GM21619 (cell line): Measurements from ENCODE around the gene HOXD12.

Source experiments
- ATAC-seq: cut with Tn5 transposase; IDR thresholded peaks from one replicate; pipeline ENCODE4 v1.9.1; 2021; ENCODE audit not compliant: unreplicated experiment

The HOXD12 gene

DNA sequence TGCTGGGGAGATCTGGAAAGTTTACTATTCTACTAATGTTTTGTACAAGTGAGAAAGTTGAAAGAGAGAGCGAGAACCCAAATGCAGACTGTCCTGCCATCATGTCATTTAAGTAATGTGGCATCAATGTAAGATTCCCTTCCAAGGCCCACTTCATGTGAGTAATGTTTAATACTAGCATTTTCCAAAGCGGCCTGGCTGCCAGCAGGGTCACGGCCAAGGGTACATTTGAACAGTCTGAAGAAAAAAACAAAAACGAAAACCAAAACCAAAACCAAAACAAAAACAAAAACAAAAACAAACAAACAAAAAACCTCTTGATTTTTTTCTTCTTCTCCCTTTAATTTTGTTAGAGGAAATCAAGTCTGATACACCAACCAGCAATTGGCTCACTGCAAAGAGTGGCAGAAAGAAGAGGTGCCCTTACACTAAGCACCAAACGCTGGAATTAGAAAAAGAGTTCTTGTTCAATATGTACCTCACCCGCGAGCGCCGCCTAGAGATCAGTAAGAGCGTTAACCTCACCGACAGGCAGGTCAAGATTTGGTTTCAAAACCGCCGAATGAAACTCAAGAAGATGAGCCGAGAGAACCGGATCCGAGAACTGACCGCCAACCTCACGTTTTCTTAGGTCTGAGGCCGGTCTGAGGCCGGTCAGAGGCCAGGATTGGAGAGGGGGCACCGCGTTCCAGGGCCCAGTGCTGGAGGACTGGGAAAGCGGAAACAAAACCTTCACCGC, 19.2 kb downstream of the HOXD12 start:
- no peak for ATAC-seq

- no peak for ATAC-seq
Measured at GRCh38 chr2:176120364-176121189, 21.0 kb downstream of the HOXD12 start.

GRCh38 chr2:176121190-176122051, 21.8 kb downstream of the HOXD12 start:
- no peak for ATAC-seq

DNA sequence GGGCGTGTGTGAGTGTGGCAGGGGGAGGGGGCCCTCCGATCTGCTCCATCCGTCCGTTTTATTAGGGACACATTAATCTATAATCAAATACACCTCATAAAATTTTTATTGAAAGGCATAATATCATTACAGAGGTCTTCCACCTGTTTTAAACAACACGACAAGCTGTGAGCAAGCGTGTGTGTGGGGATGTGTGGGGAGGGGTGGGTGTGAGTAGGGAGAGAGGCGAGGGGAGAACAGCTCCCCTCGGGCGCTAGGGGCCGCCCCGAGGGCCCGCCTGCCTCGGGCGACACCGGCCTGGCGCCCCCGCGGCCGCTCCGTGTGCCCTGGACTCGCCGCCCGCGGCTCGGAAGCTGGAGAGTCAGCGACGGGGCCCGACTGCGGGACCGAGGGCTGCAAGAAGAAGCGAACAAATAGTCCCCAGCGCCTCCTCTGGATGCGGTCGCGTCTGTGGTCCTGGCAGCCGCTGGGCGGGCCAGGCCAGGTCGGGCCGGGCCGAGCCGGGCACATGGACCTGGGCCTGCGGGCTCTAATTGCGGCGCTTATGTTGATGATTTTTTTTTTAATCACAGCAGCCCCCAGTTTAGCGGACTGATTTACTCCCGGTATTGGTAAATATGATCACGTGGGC, 22.6 kb downstream of the HOXD12 start:
- no peak for ATAC-seq

DNA sequence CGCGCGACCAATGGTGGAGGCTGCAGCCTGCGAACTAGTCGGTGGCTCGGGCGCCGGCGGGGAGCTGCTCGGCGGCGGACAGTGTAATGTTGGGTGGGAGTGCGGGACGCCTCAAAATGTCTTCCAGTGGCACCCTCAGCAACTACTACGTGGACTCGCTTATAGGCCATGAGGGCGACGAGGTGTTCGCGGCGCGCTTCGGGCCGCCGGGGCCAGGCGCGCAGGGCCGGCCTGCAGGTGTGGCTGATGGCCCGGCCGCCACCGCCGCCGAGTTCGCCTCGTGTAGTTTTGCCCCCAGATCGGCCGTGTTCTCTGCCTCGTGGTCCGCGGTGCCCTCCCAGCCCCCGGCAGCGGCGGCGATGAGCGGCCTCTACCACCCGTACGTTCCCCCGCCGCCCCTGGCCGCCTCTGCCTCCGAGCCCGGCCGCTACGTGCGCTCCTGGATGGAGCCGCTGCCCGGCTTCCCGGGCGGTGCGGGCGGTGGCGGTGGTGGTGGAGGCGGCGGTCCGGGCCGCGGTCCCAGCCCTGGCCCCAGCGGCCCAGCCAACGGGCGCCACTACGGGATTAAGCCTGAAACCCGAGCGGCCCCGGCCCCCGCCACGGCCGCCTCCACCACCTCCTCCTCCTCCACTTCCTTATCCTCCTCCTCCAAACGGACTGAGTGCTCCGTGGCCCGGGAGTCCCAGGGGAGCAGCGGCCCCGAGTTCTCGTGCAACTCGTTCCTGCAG, 23.3 kb downstream of the HOXD12 start, which contains the start of gene HOXD9:
TSS of gene HOXD9 (plus strand) at position 37 of the 728 bp plus-strand sequence. CDS start at position 87, 50 bp downstream.
- ATAC-seq = no peak

DNA sequence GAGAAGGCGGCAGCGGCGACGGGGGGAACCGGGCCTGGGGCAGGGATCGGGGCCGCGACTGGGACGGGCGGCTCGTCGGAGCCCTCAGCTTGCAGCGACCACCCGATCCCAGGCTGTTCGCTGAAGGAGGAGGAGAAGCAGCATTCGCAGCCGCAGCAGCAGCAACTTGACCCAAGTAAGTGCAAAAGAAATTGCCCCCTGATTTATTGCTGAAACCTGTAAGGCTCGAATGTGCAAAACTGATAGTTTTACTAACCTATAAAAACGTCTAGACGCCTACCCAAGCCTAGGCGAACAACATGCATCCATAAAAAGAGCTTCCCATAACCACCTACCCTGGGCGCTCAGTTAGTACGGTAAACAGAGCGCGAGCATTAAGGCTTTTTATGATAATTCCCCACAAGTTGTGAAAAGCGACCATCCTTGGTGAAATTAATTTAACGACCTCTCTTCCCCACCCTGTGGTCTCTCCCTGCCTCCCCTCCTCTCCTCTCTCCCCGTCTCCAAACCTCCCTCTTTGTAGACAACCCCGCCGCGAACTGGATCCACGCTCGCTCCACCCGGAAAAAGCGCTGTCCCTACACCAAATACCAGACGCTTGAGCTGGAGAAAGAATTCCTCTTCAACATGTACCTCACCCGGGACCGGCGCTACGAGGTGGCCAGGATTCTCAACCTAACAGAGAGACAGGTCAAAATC, 24.0 kb downstream of the HOXD12 start:
- no peak for ATAC-seq

DNA sequence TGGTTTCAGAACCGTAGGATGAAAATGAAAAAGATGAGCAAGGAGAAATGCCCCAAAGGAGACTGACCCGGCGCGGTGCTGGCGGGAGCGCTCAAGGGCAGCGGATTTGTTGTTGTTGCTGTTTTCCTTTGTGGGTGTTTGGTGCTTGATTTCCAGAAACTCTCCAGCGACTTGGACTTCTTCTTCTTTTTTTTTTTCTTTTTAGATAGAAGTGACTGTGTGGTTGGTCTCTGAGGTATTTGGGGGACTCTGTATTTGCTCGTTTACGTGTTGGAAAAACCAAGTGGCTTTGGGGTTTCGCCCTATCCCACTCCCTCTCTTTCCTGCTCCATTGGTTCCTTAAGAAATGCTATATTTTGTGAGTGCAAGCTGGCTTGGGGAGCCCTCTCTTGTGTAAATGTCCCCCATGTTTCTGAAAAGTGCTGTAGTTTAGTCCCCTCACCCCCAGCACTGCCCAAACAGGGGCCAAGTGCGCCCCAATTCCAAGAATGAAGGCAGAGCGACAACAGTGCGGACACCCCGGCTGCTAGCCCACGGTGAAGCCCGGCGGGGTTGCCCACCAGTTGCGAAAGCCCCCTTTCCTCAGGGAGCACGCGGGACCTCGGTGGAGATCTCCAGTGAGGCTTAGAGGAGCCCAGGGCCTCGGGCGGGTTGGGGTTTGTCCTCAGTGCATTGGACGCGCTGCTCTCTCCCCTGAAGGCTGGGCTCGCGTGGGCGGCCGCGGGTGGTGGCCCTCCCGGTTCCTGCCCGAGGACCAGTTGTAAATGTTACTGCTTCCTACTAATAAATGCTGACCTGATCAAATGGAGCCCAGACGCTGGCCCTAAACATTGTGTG, 24.7 kb downstream of the HOXD12 start:
- no peak for ATAC-seq

GRCh38 chr2:176124947-176125771, 25.6 kb downstream of the HOXD12 start:
- ATAC-seq = no peak

GRCh38 chr2:176125772-176126054, 26.1 kb downstream of the HOXD12 start:
- ATAC-seq = no peak

DNA sequence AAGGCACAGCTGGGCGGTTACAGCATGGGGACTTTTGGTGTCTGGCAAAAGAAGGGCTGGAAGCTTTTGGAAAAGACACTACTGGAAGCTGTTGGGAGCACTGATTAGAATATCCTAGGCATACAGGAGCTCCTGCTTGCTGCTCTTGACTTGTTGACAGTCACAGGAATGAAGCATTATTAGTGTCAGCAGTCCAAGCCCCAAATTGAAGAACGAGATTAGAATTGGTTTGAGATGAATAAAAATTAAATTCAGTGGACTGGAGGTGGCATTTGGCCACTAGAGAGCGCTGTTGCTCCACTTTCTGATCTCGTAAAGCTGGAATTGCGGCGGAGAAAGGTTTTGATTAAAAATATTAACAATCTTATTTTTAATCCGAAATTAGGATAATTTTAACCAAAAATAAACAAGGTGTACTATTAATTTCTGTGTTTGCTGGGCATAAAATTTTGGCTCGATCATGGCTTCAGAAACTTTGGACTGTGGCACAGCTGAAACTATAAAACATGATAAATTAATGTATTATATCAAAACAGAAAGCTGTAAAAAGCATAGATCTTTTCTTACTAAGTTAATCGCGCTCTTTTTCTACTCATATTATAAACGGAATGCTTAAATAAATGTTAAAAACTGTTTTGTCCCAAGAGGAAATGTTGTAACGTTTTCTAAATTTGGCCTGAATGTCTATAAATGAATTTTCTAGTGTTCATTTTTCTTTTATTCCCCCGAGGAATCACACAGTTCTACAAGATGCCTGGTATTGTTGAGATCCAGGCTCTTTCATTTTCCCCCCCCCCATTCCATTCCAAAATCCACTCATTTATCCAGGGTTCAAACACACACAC, 27.6 kb downstream of the HOXD12 start:
- no peak for ATAC-seq

GRCh38 chr2:176127774-176128072, 28.1 kb downstream of the HOXD12 start:
- ATAC-seq = no peak

- no peak for ATAC-seq
Measured at GRCh38 chr2:176128172-176128981, 28.8 kb downstream of the HOXD12 start.

DNA sequence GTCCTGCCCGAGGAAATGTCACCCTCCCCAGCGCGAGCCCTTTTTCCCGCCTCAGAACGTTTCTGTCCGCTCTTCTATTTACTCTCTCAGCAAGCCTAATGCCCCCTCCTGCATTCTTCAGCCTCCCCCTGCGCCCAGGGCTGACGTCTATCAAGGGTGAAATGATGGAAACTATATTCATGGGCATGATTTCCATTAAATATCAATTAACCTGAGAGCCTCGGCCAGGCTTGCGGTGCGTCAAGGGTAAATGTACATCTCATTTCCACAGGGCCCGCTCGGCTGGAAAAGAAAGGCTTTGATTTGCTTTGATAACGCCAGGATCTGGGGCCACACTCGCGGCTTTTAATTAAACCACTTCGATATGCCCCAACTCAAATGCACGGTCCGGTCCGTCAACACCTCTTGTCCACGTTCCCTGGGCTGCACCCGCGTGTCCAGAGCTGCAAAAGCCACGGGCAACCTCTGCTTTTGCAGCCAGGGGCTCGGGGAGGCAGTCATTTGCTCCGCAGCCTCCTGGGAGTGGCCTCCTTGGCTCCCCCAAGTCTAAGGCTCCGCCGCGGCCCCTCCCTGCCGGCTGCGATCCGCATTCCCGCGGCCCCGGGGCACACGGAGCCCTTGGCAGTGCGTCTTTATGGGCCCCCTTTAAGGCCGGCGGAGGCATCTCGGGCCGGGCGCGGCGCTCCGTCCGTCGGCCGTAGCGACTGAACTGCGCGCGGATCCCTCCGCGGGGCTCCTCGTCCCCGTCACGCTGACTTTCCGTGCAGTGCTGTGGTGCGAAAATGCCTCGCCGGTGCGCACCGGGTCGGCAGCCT, 29.6 kb downstream of the HOXD12 start, which contains the start of gene HOXD8:
TSS of gene HOXD8 (plus strand) at position 724 of the 815 bp plus-strand sequence. CDS start 662 bp downstream, outside the sequence.
- no peak for ATAC-seq

DNA sequence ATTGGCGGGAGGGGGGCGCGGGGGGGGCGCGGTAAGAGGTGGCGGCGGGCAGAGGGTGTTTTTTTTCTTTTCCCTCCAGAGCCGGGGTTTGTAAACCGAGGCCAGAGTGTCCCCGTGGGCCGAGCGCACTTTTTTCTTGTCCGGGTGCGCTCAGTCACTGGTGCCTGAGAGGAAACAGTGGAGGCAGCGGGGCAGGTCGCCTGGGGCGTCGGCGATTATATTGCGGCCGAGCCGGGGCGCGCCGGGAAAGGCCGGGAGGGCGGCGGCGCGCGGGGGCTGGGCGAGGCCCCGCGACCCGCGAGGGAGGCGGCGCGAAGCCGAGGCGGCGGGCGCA, 30.2 kb downstream of the HOXD12 start:
- no peak for ATAC-seq

DNA sequence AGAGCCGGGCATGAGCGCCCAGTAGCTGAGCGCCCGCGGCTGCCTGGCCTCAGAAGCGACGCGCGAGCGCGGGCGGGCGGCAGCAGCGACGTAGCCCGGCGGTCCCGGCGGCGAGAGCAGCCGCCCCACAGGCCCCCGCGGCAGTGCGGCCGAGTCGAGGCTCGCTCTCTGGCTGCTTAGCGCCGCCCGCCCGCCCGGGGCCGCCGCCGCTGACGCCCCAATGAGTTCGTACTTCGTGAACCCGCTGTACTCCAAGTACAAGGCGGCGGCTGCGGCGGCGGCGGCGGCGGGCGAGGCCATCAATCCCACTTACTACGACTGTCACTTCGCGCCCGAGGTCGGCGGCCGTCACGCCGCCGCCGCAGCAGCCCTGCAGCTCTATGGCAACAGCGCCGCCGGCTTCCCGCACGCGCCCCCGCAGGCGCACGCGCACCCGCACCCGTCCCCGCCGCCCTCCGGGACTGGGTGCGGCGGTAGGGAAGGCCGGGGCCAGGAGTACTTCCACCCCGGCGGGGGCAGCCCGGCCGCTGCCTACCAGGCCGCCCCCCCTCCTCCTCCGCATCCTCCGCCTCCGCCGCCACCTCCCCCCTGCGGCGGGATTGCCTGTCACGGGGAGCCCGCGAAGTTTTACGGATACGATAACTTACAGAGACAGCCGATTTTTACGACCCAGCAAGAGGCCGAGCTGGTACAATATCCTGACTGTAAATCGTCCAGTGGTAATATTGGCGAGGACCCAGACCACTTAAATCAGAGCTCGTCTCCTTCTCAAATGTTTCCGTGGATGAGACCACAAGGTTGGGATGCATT, 30.8 kb downstream of the HOXD12 start:
- no peak for ATAC-seq
